Breast epithelium (tissue), 4 donors: ENCODE measurements around the gene TIPIN. TPM values are rescaled to one million over a fixed set of nuclear protein-coding genes. Genes with fewer than 3 reads are reported as not detected.

Experiments
- DNase-seq, 2 donors: peaks; one replicate each; pipeline ENCODE4 v3.0.0-alpha.2; 2019; ENCODE audit warnings: low spot score in 2 of 2
- H3K27ac ChIP-seq, 2 donors: fragments of 200-600 bp; sonication (generic) in 1 of 2; one replicate each; pipeline ENCODE4 v1.5.1; 2016 to 2019; ENCODE audit warnings: mild to moderate bottlenecking in 1 of 2
- H3K27me3 ChIP-seq, 2 donors: fragments of 200-600 bp; sonication (generic) in 1 of 2; one replicate each; pipeline versions ENCODE4 v1.5.1 to v1.6.0; 2017 to 2019; ENCODE audit warnings: control low read depth in 1 of 2, mild to moderate bottlenecking in 1 of 2
- H3K36me3 ChIP-seq: fragments of 200-600 bp; one replicate; pipeline ENCODE4 v1.5.1; 2019
- H3K4me1 ChIP-seq, 2 donors: fragments of 200-600 bp; sonication (generic); one replicate each; pipeline ENCODE4 v1.5.1; 2016 to 2019; ENCODE audit warnings: control low read depth in 1 of 2
- H3K4me3 ChIP-seq, 3 donors: fragments of 200-600 bp; sonication (generic); 1 replicate in 2 of 3; 2 replicates in 1 of 3; pipeline ENCODE4 v1.5.1; 2016 to 2019; ENCODE audit warnings: mild to moderate bottlenecking in 3 of 3, moderate library complexity in 2 of 3
- H3K9me3 ChIP-seq, 2 donors: fragments of 200-600 bp; sonication (generic) in 1 of 2; one replicate each; pipeline ENCODE4 v1.5.1; 2016 to 2019; ENCODE audit warnings: control low read depth in 1 of 2
- POLR2A ChIP-seq: fragments of 450-650 bp; IDR thresholded peaks from one replicate; pipeline ENCODE4 v1.6.1; 2016; ENCODE audit warnings: antibody characterized with exemption, mild to moderate bottlenecking, moderate library complexity
- POLR2AphosphoS5 ChIP-seq, 3 donors: sonication (generic); formaldehyde crosslinking; IDR thresholded peaks; one replicate each; pipeline ENCODE4 v1.6.1; 2017; ENCODE audit warnings: antibody characterized with exemption in 3 of 3
- intact Hi-C: fragments of 100-400 bp; cut with DNase I; formaldehyde crosslinking; loops from one replicate; pipeline ENCODE4 v1.15.1; 2023; ENCODE audit warnings: low total_unique reads
- total RNA-seq, 3 donors: library from RNA; depleted of rRNA; stranded (reverse); fragments of >200 nt; gene quantifications; one replicate each; pipeline ENCODE4 v1.1.0, GENCODE V29; 2016
- TF ChIP-seq, protein P1 (sequence below), 3 donors: fragments of 450-650 bp; IDR thresholded peaks; one replicate each; pipeline ENCODE4 v1.5.1; 2016 to 2017; ENCODE audit warnings: antibody characterized with exemption in 3 of 3, mild to moderate bottlenecking in 3 of 3, moderate library complexity in 3 of 3

The TIPIN gene
- total RNA-seq, 3 donors from 2014 or later, result 5.0 to 9.7 (median 6.6) TPM

DNA sequence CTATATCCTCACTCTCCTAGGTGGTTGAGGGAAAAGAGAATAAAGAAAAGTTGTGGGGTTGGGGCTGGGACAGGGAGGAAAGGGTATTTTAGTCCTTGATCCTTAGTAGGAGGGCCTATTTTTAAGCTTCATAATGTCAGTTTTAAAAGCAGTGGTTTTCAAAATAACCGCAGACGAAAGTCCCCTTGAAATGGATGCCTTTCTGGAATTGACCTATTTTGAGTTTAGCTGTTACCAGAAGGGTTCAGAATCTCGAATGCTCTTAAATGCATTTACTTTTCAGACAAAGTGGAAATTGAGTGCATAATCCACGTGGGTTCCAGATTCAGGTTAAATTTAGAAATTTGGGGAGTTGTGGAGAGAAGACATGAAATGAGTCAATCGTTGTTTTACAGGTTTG lies 46.8 kb upstream of the TIPIN start:
- Histone ChIP-seq H3K36me3 (no peaks in the 10 kb centered on the region), H3K4me3 (no peak overlapping the region), H3K9me3 (no peaks in the 10 kb centered on the region), H3K4me1 (no peaks in the 10 kb centered on the region), H3K27me3 (no peaks in the 10 kb centered on the region), H3K27ac (no peak overlapping the region)
- intact Hi-C loops, result loop anchor here (2.0 kb wide), 1 partner anchor 15 kb away; no protein-coding TSS in a partner anchor
- no peak for DNase-seq
- TF ChIP-seq, protein P1, sequence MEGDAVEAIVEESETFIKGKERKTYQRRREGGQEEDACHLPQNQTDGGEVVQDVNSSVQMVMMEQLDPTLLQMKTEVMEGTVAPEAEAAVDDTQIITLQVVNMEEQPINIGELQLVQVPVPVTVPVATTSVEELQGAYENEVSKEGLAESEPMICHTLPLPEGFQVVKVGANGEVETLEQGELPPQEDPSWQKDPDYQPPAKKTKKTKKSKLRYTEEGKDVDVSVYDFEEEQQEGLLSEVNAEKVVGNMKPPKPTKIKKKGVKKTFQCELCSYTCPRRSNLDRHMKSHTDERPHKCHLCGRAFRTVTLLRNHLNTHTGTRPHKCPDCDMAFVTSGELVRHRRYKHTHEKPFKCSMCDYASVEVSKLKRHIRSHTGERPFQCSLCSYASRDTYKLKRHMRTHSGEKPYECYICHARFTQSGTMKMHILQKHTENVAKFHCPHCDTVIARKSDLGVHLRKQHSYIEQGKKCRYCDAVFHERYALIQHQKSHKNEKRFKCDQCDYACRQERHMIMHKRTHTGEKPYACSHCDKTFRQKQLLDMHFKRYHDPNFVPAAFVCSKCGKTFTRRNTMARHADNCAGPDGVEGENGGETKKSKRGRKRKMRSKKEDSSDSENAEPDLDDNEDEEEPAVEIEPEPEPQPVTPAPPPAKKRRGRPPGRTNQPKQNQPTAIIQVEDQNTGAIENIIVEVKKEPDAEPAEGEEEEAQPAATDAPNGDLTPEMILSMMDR (IDR thresholded peaks at IDR 0.05), result no peak
- no peak for TF ChIP-seq POLR2A

DNA sequence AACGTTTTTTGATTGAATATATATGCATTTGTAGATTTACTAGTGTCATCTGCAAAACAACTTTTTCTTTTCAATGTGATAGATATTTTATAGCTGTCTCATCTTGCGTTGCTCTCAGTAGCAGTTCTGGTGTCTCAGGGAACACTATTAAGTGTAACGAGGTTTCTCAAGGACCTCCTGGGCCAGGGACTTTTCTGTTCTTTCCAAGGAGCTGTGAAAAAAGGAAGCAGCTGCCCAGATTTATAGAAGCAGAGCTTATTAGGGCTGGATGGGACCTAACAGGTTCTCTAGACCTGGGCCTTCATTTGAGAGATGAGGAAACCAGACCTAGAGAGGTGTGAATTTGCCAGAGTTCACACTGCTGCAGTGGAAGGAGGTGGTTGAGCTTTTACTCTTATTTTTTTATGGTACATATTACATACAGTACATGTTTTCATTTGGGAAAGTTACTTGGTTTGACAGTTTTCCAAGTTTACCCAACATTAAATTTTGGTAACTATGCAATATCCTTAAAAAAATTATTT lies 46.3 kb upstream of the TIPIN start:
- Histone ChIP-seq H3K27ac (no peak overlapping the region), H3K4me1 (no peaks in the 10 kb centered on the region), H3K27me3 (no peaks in the 10 kb centered on the region), H3K9me3 (no peaks in the 10 kb centered on the region), H3K4me3 (no peak overlapping the region), H3K36me3 (no peaks in the 10 kb centered on the region)
- intact Hi-C loops, result loop anchor here (2.0 kb wide), 1 partner anchor 16 kb away; no protein-coding TSS in a partner anchor
- no peak for DNase-seq
- TF ChIP-seq POLR2A, result no peak
- no peak for TF ChIP-seq POLR2AphosphoS5 (IDR thresholded peaks at IDR 0.05)
- TF ChIP-seq, protein P1 (IDR thresholded peaks at IDR 0.05), result no peak

DNA sequence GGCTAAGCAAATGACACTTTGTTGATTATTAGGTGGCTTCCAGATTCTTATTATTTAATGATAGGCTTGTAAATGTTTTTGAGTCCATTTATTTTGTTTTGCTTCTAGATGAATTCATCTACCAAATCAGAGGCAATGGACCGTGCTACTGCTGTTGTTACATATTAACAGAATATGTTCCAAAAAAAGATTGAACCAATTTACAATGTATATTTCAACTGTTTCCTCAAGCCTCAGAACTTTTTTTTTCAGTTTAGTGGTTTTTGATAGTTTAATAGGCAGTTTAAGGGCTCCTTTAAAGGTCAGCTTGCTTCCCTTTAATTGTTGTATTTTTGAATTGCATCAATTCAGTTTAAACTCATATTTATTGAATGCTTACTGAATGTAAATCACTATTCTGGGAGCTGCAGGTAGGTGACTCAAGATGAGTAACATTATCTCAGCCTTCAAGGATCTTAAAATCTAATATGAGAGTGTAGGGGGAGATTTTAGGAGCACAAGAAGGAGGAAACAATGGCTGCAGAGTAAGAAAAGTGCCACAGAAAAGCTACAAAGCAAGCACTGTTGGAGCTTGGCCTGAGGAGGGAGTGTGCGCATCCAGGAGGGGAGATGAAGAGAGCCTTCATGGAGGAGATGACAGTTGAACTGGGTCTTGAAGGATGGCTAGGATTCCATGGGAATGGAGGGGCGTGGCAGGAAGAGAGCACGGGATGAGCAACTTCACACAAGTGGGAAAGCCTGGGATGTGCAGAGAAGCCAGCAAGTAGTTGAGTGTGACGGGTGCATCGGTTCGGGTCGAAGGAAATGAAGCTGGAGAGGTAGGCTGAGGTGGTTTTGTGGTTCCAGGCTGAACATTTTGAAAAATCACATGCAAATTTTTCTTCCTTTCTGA lies 44.9 kb upstream of the TIPIN start:
- intact Hi-C loops, result loop anchor here (2.0 kb wide), 1 partner anchor 17 kb away; no protein-coding TSS in a partner anchor
- no peak for DNase-seq
- TF ChIP-seq POLR2AphosphoS5 (IDR thresholded peaks at IDR 0.05), result no peak
- TF ChIP-seq POLR2A, result no peak
- TF ChIP-seq, protein P1 (IDR thresholded peaks at IDR 0.05), result no peak
- Histone ChIP-seq H3K27ac (no peak overlapping the region), H3K4me3 (no peak overlapping the region), H3K9me3 (no peaks in the 10 kb centered on the region), H3K27me3 (no peaks in the 10 kb centered on the region), H3K4me1 (no peaks in the 10 kb centered on the region), H3K36me3 (no peaks in the 10 kb centered on the region)

DNA sequence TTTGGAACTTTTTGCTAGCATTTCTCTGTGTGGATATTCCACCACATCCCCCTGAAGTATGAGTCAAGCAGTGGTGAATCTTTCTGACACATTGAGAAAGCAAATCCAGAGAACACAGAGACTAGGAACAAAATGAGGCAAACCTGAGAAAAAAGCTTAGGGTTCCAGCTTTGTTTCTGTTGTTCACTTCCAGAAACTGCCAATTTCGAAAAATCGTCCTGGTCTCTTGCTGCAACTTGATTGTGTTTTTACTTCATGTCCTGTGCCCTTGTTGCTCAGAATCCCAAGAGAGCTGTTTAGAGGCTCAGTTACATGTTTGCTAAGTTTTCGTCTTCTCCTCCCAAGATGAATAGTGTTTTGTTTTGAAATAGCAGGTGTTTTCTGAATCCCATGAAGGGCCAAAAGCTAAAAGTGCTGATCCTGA lies 43.9 kb upstream of the TIPIN start:
- TF ChIP-seq POLR2AphosphoS5 (IDR thresholded peaks at IDR 0.05) (no peak), POLR2A (no peak)
- TF ChIP-seq, protein P1 (IDR thresholded peaks at IDR 0.05), result no peak
- no peak overlapping the region for H3K27ac ChIP-seq
- intact Hi-C loops, result no loop called here

DNA sequence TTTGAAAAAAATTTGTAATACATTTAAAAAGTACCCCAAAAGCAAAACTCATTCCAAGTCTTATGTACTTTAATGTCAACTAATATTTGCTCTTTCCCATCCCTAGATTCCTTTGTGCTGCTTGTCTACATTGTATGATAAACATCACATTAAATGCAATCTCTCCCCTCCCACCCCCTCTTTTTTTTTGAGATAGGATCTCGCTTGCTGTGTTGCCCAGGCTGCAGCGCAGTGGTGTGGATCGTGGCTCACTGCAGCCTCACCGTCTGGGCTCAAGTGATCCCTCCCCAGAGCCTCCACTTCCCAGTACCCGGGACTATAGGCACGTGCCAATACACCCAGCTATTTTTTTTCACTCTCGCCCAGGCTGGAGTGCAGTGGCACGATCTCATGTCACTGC lies 42.8 kb upstream of the TIPIN start:
- no peak overlapping the region for H3K4me3 ChIP-seq
- H3K27me3 ChIP-seq, result no peaks in the 10 kb centered on the region
- no peaks in the 10 kb centered on the region for H3K4me1 ChIP-seq
- TF ChIP-seq POLR2A (no peak), POLR2AphosphoS5 (IDR thresholded peaks at IDR 0.05) (no peak)
- TF ChIP-seq, protein P1 (IDR thresholded peaks at IDR 0.05), result no peak
- H3K9me3 ChIP-seq, result no peaks in the 10 kb centered on the region
- H3K27ac ChIP-seq, result no peak overlapping the region
- intact Hi-C loops, result no loop called here
- DNase-seq, result no peak
- no peaks in the 10 kb centered on the region for H3K36me3 ChIP-seq

More for the DNA sequence above, 43.9 kb upstream of the TIPIN start:
- no peaks in the 10 kb centered on the region for H3K9me3 ChIP-seq
- H3K4me3 ChIP-seq, result no peak overlapping the region
- H3K4me1 ChIP-seq, result no peaks in the 10 kb centered on the region
- H3K36me3 ChIP-seq, result no peaks in the 10 kb centered on the region
- no peaks in the 10 kb centered on the region for H3K27me3 ChIP-seq
- no peak for DNase-seq
